ENCODE measurements around the gene BBS5.
"Not testable (repeated sequence)": the region's sequence is repeated elsewhere in the genome, so short reads cannot be mapped to it uniquely, and the experiment has no call there.

Gene BBS5

GRCh38 chr2:169479257-169480078 lies at the start of gene BBS5:
BBS5 (plus strand) TSS chr2:169479494; CDS start chr2:169479554, 60 bp downstream.
- no peaks in the 10 kb centered on the region for H3K9me3 ChIP-seq (ENCODE audit: control insufficient read depth in 5 of 5, low read length in 5 of 5)
- H3K4me3 ChIP-seq (ENCODE audit: low read depth in 1 of 5, low read length in 5 of 5), result peak within 1 kb of the TSS; percentile 87 to 94 (median 93)
- H3K27ac ChIP-seq (ENCODE audit: low read depth, low read length), result peak within 1 kb of the TSS; percentile 47
- no peaks in the 10 kb centered on the region for H3K27me3 ChIP-seq (ENCODE audit: control insufficient read depth in 5 of 5, insufficient read depth in 4 of 5, low read length in 5 of 5)
- H3K36me3 ChIP-seq (ENCODE audit: control insufficient read depth in 5 of 5, insufficient read depth in 5 of 5, low read length in 5 of 5), result peaks cover 5 to 21% (median 12%) of the 10 kb centered on the region in 5 donors
- H3K9ac ChIP-seq (ENCODE audit: low read length in 5 of 5), result peak within 1 kb of the TSS; percentile 31 to 94 (median 83)
- H3K4me1 ChIP-seq (ENCODE audit: control insufficient read depth in 5 of 5, insufficient read depth in 5 of 5, low read length in 5 of 5), result peaks cover 6 to 27% (median 23%) of the 10 kb centered on the region in 5 donors

GRCh38 chr2:169431772-169432171 lies 47.5 kb upstream of the BBS5 start:
- H3K27me3 ChIP-seq (ENCODE audit: control insufficient read depth in 5 of 5, insufficient read depth in 4 of 5, low read length in 5 of 5); H3K4me3 ChIP-seq (ENCODE audit: low read depth in 1 of 5, low read length in 5 of 5); H3K36me3 ChIP-seq (ENCODE audit: control insufficient read depth in 5 of 5, insufficient read depth in 5 of 5, low read length in 5 of 5); H3K9me3 ChIP-seq (ENCODE audit: control insufficient read depth in 5 of 5, low read length in 5 of 5); H3K9ac ChIP-seq (ENCODE audit: low read length in 5 of 5); H3K27ac ChIP-seq (ENCODE audit: low read depth, low read length); H3K4me1 ChIP-seq (ENCODE audit: control insufficient read depth in 5 of 5, insufficient read depth in 5 of 5, low read length in 5 of 5): not testable (repeated sequence)

- not testable (repeated sequence) for H3K27me3 ChIP-seq (ENCODE audit: control insufficient read depth in 5 of 5, insufficient read depth in 4 of 5, low read length in 5 of 5); H3K36me3 ChIP-seq (ENCODE audit: control insufficient read depth in 5 of 5, insufficient read depth in 5 of 5, low read length in 5 of 5)
Measured at GRCh38 chr2:169434236-169434635, 45.1 kb upstream of the BBS5 start.

GRCh38 chr2:169438466-169439072 lies 40.7 kb upstream of the BBS5 start:
- Histone ChIP-seq H3K36me3 (ENCODE audit: control insufficient read depth in 5 of 5, insufficient read depth in 5 of 5, low read length in 5 of 5) (no peaks in the 10 kb centered on the region), H3K9ac (ENCODE audit: low read length in 5 of 5) (no peak overlapping the region), H3K27ac (ENCODE audit: low read depth, low read length) (no peak overlapping the region), H3K9me3 (ENCODE audit: control insufficient read depth in 5 of 5, low read length in 5 of 5) (no peaks in the 10 kb centered on the region), H3K27me3 (ENCODE audit: control insufficient read depth in 5 of 5, insufficient read depth in 4 of 5, low read length in 5 of 5) (no peaks in the 10 kb centered on the region), H3K4me3 (ENCODE audit: low read depth in 1 of 5, low read length in 5 of 5) (no peak overlapping the region), H3K4me1 (ENCODE audit: control insufficient read depth in 5 of 5, insufficient read depth in 5 of 5, low read length in 5 of 5) (no peaks in the 10 kb centered on the region)

More at GRCh38 chr2:169434236-169434635, 45.1 kb upstream of the BBS5 start:
- not testable (repeated sequence) for H3K4me3 ChIP-seq (ENCODE audit: low read depth in 1 of 5, low read length in 5 of 5); H3K4me1 ChIP-seq (ENCODE audit: control insufficient read depth in 5 of 5, insufficient read depth in 5 of 5, low read length in 5 of 5); H3K27ac ChIP-seq (ENCODE audit: low read depth, low read length); H3K9ac ChIP-seq (ENCODE audit: low read length in 5 of 5); H3K9me3 ChIP-seq (ENCODE audit: control insufficient read depth in 5 of 5, low read length in 5 of 5)

- H3K36me3 ChIP-seq (ENCODE audit: control insufficient read depth in 5 of 5, insufficient read depth in 5 of 5, low read length in 5 of 5), result no peaks in the 10 kb centered on the region
- no peaks in the 10 kb centered on the region for H3K27me3 ChIP-seq (ENCODE audit: control insufficient read depth in 5 of 5, insufficient read depth in 4 of 5, low read length in 5 of 5)
- no peaks in the 10 kb centered on the region for H3K9me3 ChIP-seq (ENCODE audit: control insufficient read depth in 5 of 5, low read length in 5 of 5)
- H3K4me3 ChIP-seq (ENCODE audit: low read depth in 1 of 5, low read length in 5 of 5), result no peak overlapping the region
- H3K4me1 ChIP-seq (ENCODE audit: control insufficient read depth in 5 of 5, insufficient read depth in 5 of 5, low read length in 5 of 5), result no peaks in the 10 kb centered on the region
- no peak overlapping the region for H3K9ac ChIP-seq (ENCODE audit: low read length in 5 of 5)
- H3K27ac ChIP-seq (ENCODE audit: low read depth, low read length), result no peak overlapping the region
Measured at GRCh38 chr2:169439900-169440299, 39.4 kb upstream of the BBS5 start.

- no peaks in the 10 kb centered on the region for H3K27me3 ChIP-seq (ENCODE audit: control insufficient read depth in 5 of 5, insufficient read depth in 4 of 5, low read length in 5 of 5)
Measured at GRCh38 chr2:169446452-169446851, 32.8 kb upstream of the BBS5 start.

GRCh38 chr2:169448316-169448715 lies 31.0 kb upstream of the BBS5 start:
- no peaks in the 10 kb centered on the region for H3K27me3 ChIP-seq (ENCODE audit: control insufficient read depth in 5 of 5, insufficient read depth in 4 of 5, low read length in 5 of 5)

More at GRCh38 chr2:169446452-169446851, 32.8 kb upstream of the BBS5 start:
- Histone ChIP-seq H3K4me1 (ENCODE audit: control insufficient read depth in 5 of 5, insufficient read depth in 5 of 5, low read length in 5 of 5) (no peaks in the 10 kb centered on the region), H3K9ac (ENCODE audit: low read length in 5 of 5) (no peak overlapping the region), H3K27ac (ENCODE audit: low read depth, low read length) (no peak overlapping the region), H3K36me3 (ENCODE audit: control insufficient read depth in 5 of 5, insufficient read depth in 5 of 5, low read length in 5 of 5) (no peaks in the 10 kb centered on the region), H3K9me3 (ENCODE audit: control insufficient read depth in 5 of 5, low read length in 5 of 5) (no peaks in the 10 kb centered on the region), H3K4me3 (ENCODE audit: low read depth in 1 of 5, low read length in 5 of 5) (no peak overlapping the region)

GRCh38 chr2:169448865-169449264 lies 30.4 kb upstream of the BBS5 start:
- Histone ChIP-seq H3K27me3 (ENCODE audit: control insufficient read depth in 5 of 5, insufficient read depth in 4 of 5, low read length in 5 of 5) (no peaks in the 10 kb centered on the region), H3K27ac (ENCODE audit: low read depth, low read length) (no peak overlapping the region), H3K4me3 (ENCODE audit: low read depth in 1 of 5, low read length in 5 of 5) (no peak overlapping the region), H3K4me1 (ENCODE audit: control insufficient read depth in 5 of 5, insufficient read depth in 5 of 5, low read length in 5 of 5) (no peaks in the 10 kb centered on the region), H3K36me3 (ENCODE audit: control insufficient read depth in 5 of 5, insufficient read depth in 5 of 5, low read length in 5 of 5) (no peaks in the 10 kb centered on the region), H3K9ac (ENCODE audit: low read length in 5 of 5) (no peak overlapping the region), H3K9me3 (ENCODE audit: control insufficient read depth in 5 of 5, low read length in 5 of 5) (no peaks in the 10 kb centered on the region)

More at GRCh38 chr2:169448316-169448715, 31.0 kb upstream of the BBS5 start:
- H3K9me3 ChIP-seq (ENCODE audit: control insufficient read depth in 5 of 5, low read length in 5 of 5), result no peaks in the 10 kb centered on the region
- no peak overlapping the region for H3K27ac ChIP-seq (ENCODE audit: low read depth, low read length)
- no peaks in the 10 kb centered on the region for H3K4me1 ChIP-seq (ENCODE audit: control insufficient read depth in 5 of 5, insufficient read depth in 5 of 5, low read length in 5 of 5)
- H3K9ac ChIP-seq (ENCODE audit: low read length in 5 of 5), result no peak overlapping the region
- H3K4me3 ChIP-seq (ENCODE audit: low read depth in 1 of 5, low read length in 5 of 5), result no peak overlapping the region
- H3K36me3 ChIP-seq (ENCODE audit: control insufficient read depth in 5 of 5, insufficient read depth in 5 of 5, low read length in 5 of 5), result no peaks in the 10 kb centered on the region

- Histone ChIP-seq H3K9me3 (ENCODE audit: control insufficient read depth in 5 of 5, low read length in 5 of 5) (no peaks in the 10 kb centered on the region), H3K4me1 (ENCODE audit: control insufficient read depth in 5 of 5, insufficient read depth in 5 of 5, low read length in 5 of 5) (no peaks in the 10 kb centered on the region), H3K36me3 (ENCODE audit: control insufficient read depth in 5 of 5, insufficient read depth in 5 of 5, low read length in 5 of 5) (no peaks in the 10 kb centered on the region), H3K27me3 (ENCODE audit: control insufficient read depth in 5 of 5, insufficient read depth in 4 of 5, low read length in 5 of 5) (no peaks in the 10 kb centered on the region), H3K9ac (ENCODE audit: low read length in 5 of 5) (no peak overlapping the region), H3K27ac (ENCODE audit: low read depth, low read length) (no peak overlapping the region), H3K4me3 (ENCODE audit: low read depth in 1 of 5, low read length in 5 of 5) (no peak overlapping the region)
Measured at GRCh38 chr2:169452080-169452479, 27.2 kb upstream of the BBS5 start.

GRCh38 chr2:169453044-169453443 lies 26.2 kb upstream of the BBS5 start:
- H3K36me3 ChIP-seq (ENCODE audit: control insufficient read depth in 5 of 5, insufficient read depth in 5 of 5, low read length in 5 of 5); H3K27ac ChIP-seq (ENCODE audit: low read depth, low read length); H3K4me1 ChIP-seq (ENCODE audit: control insufficient read depth in 5 of 5, insufficient read depth in 5 of 5, low read length in 5 of 5); H3K9me3 ChIP-seq (ENCODE audit: control insufficient read depth in 5 of 5, low read length in 5 of 5); H3K9ac ChIP-seq (ENCODE audit: low read length in 5 of 5); H3K27me3 ChIP-seq (ENCODE audit: control insufficient read depth in 5 of 5, insufficient read depth in 4 of 5, low read length in 5 of 5); H3K4me3 ChIP-seq (ENCODE audit: low read depth in 1 of 5, low read length in 5 of 5): not testable (repeated sequence)
